GM21381 (cell line): Measurements from ENCODE around the gene TAPBP.
"Not testable (repeated sequence)": the region's sequence is repeated elsewhere in the genome, so short reads cannot be mapped to it uniquely, and the experiment has no call there.

Source experiments
- ATAC-seq: cut with Tn5 transposase; IDR thresholded peaks from one replicate; pipeline ENCODE4 v1.9.1; 2021; ENCODE audit warnings: mild to moderate bottlenecking, moderate library complexity; ENCODE audit not compliant: unreplicated experiment

Gene TAPBP

GRCh38 chr6:33277663-33278391, 36.1 kb downstream of the TAPBP start:
- ATAC-seq = no peak

GRCh38 chr6:33276864-33277662, 36.8 kb downstream of the TAPBP start, which contains the start of gene B3GALT4:
TSS of gene B3GALT4 (plus strand) at chr6:33277123. CDS start at chr6:33277420, 297 bp downstream.
- ATAC-seq = peak; percentile 53

GRCh38 chr6:33276581-33276863, 37.4 kb downstream of the TAPBP start:
- ATAC-seq = no peak

- ATAC-seq = not testable (repeated sequence)
Observed at GRCh38 chr6:33275795-33276580, 37.9 kb downstream of the TAPBP start.

GRCh38 chr6:33273924-33274902, 39.7 kb downstream of the TAPBP start:
- no peak for ATAC-seq

GRCh38 chr6:33273129-33273923, 40.6 kb downstream of the TAPBP start:
- ATAC-seq = no peak

GRCh38 chr6:33272275-33273128, 41.4 kb downstream of the TAPBP start:
- no peak for ATAC-seq

GRCh38 chr6:33271468-33272274, 42.2 kb downstream of the TAPBP start, which contains the start of the genes RPS18 and VPS52:
TSS of gene RPS18 (plus strand) at chr6:33272075. CDS start at chr6:33272120, 45 bp downstream.
TSS of gene VPS52 (minus strand) at chr6:33271876. CDS start at chr6:33271675, 201 bp downstream.
- ATAC-seq = peak; percentile 75

- ATAC-seq = no peak
Observed at GRCh38 chr6:33271117-33271467, 42.8 kb downstream of the TAPBP start.

GRCh38 chr6:33264015-33264414, 49.9 kb downstream of the TAPBP start:
- ATAC-seq = no peak

- ATAC-seq = not testable (repeated sequence)
Observed at GRCh38 chr6:33262490-33262889, 51.4 kb downstream of the TAPBP start.

GRCh38 chr6:33259032-33259431, 54.8 kb downstream of the TAPBP start:
- ATAC-seq = no peak

GRCh38 chr6:33254591-33254990, 59.3 kb downstream of the TAPBP start:
- ATAC-seq = no peak

GRCh38 chr6:33252759-33253158, 61.1 kb downstream of the TAPBP start:
- ATAC-seq = no peak

- ATAC-seq = no peak
Observed at GRCh38 chr6:33251395-33252012, 62.4 kb downstream of the TAPBP start.

- ATAC-seq = no peak
Observed at GRCh38 chr6:33250731-33251130, 63.1 kb downstream of the TAPBP start.
